OCI-LY1 (cell line): ENCODE measurements around the gene C11orf21.

Source experiments
- H2AFZ ChIP-seq: fragments of 200-600 bp; sonication (generic), shearing (Covaris generic); 2 replicates; pipeline ENCODE4 v1.6.0; 2014; ENCODE audit warnings: antibody characterized with exemption, mild to moderate bottlenecking, low read length
- H3F3A ChIP-seq: fragments of 200-600 bp; sonication (generic), shearing (Covaris generic); 2 replicates; pipeline ENCODE4 v1.6.0; 2014; ENCODE audit warnings: mild to moderate bottlenecking, antibody characterized with exemption, low read length, moderate library complexity; ENCODE audit not compliant: insufficient read depth
- H3K27ac ChIP-seq: fragments of 200-600 bp; sonication (generic); 2 replicates; pipeline ENCODE4 v1.5.1; 2014; ENCODE audit warnings: low read length, mixed run types, mild to moderate bottlenecking, low read depth; ENCODE audit not compliant: poor library complexity, severe bottlenecking
- H3K27me3 ChIP-seq: fragments of 200-600 bp; sonication (generic); 2 replicates; pipeline ENCODE4 v1.6.0; 2014; ENCODE audit warnings: antibody characterized with exemption, mild to moderate bottlenecking, low read length, moderate library complexity; ENCODE audit not compliant: insufficient read depth
- H3K36me3 ChIP-seq: fragments of 200-600 bp; sonication (generic); 2 replicates; pipeline ENCODE4 v1.6.1; 2014; ENCODE audit warnings: mild to moderate bottlenecking, antibody characterized with exemption, low read length, moderate library complexity, mixed read lengths; ENCODE audit not compliant: insufficient read depth
- H3K4me1 ChIP-seq: fragments of 200-600 bp; sonication (generic); 2 replicates; pipeline ENCODE4 v1.5.1; 2014; ENCODE audit warnings: mild to moderate bottlenecking, low read length, moderate library complexity; ENCODE audit not compliant: insufficient read depth, severe bottlenecking
- H3K4me2 ChIP-seq: fragments of 200-600 bp; sonication (generic), shearing (Covaris generic); 2 replicates; pipeline ENCODE4 v1.6.1; 2014; ENCODE audit warnings: low read length
- H3K4me3 ChIP-seq: fragments of 200-600 bp; sonication (generic); 2 replicates; pipeline ENCODE4 v1.5.1; 2014; ENCODE audit warnings: low read length, low read depth, mild to moderate bottlenecking, mixed read lengths; ENCODE audit not compliant: poor library complexity, severe bottlenecking
- H3K79me2 ChIP-seq: fragments of 200-600 bp; shearing (Covaris generic); 2 replicates; pipeline ENCODE4 v1.6.1; 2016; ENCODE audit warnings: mixed run types, low read length, mixed read lengths; ENCODE audit not compliant: insufficient read depth
- H3K9ac ChIP-seq: fragments of 200-600 bp; sonication (generic), shearing (Covaris generic); 2 replicates; pipeline ENCODE4 v1.6.1; 2014; ENCODE audit warnings: mild to moderate bottlenecking, low read length, mixed read lengths
- H3K9me2 ChIP-seq: fragments of 200-600 bp; sonication (generic), shearing (Covaris generic); 2 replicates; pipeline ENCODE4 v1.6.1; 2014; ENCODE audit warnings: low read depth, mild to moderate bottlenecking, low read length, mixed read lengths
- H3K9me3 ChIP-seq: fragments of 200-600 bp; shearing (Covaris generic); 2 replicates; pipeline ENCODE4 v1.6.1; 2014; ENCODE audit warnings: low read length, mixed read lengths
- H4K20me1 ChIP-seq: fragments of 200-600 bp; sonication (generic), shearing (Covaris generic); 2 replicates; pipeline ENCODE4 v1.6.0; 2016; ENCODE audit warnings: mild to moderate bottlenecking, low read length; ENCODE audit not compliant: insufficient read depth
- EZH2 ChIP-seq: fragments of 200-600 bp; sonication (generic), shearing (Covaris generic); IDR thresholded peaks from 2 replicates; pipeline ENCODE4 v1.8.0; 2017; ENCODE audit warnings: borderline replicate concordance, mixed run types, mild to moderate bottlenecking, antibody characterized with exemption, low read length, moderate library complexity, mixed read lengths
- TF ChIP-seq, protein P1 (sequence below): fragments of 200-600 bp; sonication (generic), shearing (Covaris generic); IDR thresholded peaks from 2 replicates; pipeline ENCODE4 v1.5.1; 2017; ENCODE audit warnings: mild to moderate bottlenecking, antibody characterized with exemption, low read length, moderate library complexity, mixed read lengths

The C11orf21 gene

GRCh38 chr11:2308713-2309112 is 7.0 kb upstream of the C11orf21 start:
- Histone ChIP-seq H3K36me3 (no peaks in the 10 kb centered on the region), H3K27ac (no peak overlapping the region), H3K27me3 (0 out of 2 replicates have a peak, but pooled peaks cover 3% of the 10 kb centered on the region), H3K9ac (no peak overlapping the region), H3F3A (no peaks in the 10 kb centered on the region), H3K9me2 (no peaks in the 10 kb centered on the region), H2AFZ (no peak overlapping the region), H3K4me2 (no peak overlapping the region), H3K4me1 (no peaks in the 10 kb centered on the region), H3K9me3 (no peaks in the 10 kb centered on the region), H4K20me1 (no peaks in the 10 kb centered on the region), H3K79me2 (no peaks in the 10 kb centered on the region), H3K4me3 (no peak overlapping the region)
- TF ChIP-seq EZH2 = no peak
- TF ChIP-seq, protein P1, sequence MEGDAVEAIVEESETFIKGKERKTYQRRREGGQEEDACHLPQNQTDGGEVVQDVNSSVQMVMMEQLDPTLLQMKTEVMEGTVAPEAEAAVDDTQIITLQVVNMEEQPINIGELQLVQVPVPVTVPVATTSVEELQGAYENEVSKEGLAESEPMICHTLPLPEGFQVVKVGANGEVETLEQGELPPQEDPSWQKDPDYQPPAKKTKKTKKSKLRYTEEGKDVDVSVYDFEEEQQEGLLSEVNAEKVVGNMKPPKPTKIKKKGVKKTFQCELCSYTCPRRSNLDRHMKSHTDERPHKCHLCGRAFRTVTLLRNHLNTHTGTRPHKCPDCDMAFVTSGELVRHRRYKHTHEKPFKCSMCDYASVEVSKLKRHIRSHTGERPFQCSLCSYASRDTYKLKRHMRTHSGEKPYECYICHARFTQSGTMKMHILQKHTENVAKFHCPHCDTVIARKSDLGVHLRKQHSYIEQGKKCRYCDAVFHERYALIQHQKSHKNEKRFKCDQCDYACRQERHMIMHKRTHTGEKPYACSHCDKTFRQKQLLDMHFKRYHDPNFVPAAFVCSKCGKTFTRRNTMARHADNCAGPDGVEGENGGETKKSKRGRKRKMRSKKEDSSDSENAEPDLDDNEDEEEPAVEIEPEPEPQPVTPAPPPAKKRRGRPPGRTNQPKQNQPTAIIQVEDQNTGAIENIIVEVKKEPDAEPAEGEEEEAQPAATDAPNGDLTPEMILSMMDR = no peak

DNA sequence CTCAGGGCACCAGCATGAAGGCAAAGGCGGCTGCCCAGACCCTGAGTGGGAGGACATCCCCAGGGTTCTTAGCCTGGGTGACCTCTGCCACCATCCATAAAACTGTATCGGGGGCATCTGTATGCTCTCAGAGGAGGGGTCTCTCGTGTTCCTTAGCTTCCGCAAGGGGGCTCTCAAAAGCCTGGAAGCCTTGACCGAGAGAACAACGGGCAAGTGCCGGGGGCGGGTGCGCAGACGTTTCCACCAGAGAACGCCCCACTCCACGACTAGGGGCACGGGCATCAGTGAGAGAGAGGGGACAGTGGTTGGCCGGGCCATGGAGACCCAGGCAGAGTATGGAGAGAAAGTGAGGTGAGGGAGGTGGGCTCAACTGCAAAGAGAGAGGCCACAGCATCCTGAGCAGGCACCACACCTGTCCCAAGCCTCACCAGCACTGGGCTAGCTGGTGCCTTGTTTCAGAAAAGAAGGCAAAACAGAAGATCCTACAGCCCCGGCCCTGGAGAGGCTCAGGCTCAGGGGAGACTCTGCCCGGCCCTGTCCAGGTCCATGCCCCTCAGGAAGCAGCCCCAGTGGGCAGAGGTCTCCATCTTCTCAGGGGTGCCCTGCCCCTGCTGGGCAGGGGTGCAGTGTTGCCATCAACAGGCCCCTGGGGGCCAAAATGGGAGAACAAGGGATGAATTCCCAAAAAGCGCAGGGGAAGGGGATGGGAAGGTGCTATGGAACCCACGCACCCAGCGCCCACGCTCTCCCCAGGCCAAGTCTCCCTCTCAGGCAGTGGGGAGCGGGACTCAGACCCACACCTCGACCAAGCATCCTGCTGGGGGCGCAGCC is 6.0 kb upstream of the C11orf21 start:
- no peak for TF ChIP-seq EZH2
- TF ChIP-seq, protein P1 = no peak
- Histone ChIP-seq H3K4me2 (no peak overlapping the region), H3K27ac (no peak overlapping the region), H3K27me3 (0 out of 2 replicates have a peak, but pooled peaks cover 3% of the 10 kb centered on the region), H4K20me1 (no peaks in the 10 kb centered on the region), H3K9ac (no peak overlapping the region), H2AFZ (no peak overlapping the region), H3K9me2 (no peaks in the 10 kb centered on the region), H3K4me3 (no peak overlapping the region), H3K79me2 (no peaks in the 10 kb centered on the region), H3K36me3 (no peaks in the 10 kb centered on the region), H3K9me3 (no peaks in the 10 kb centered on the region), H3F3A (no peaks in the 10 kb centered on the region), H3K4me1 (no peaks in the 10 kb centered on the region)

- Histone ChIP-seq H3K27ac (no peak overlapping the region), H4K20me1 (no peaks in the 10 kb centered on the region), H3K9me3 (no peaks in the 10 kb centered on the region), H3K36me3 (no peaks in the 10 kb centered on the region), H3K4me2 (no peak overlapping the region), H3K9ac (no peak overlapping the region), H3K9me2 (no peaks in the 10 kb centered on the region), H3K4me3 (no peak overlapping the region), H2AFZ (no peak overlapping the region), H3F3A (no peaks in the 10 kb centered on the region), H3K4me1 (no peaks in the 10 kb centered on the region), H3K27me3 (0 out of 2 replicates have a peak, but pooled peaks cover 3% of the 10 kb centered on the region), H3K79me2 (no peaks in the 10 kb centered on the region)
- TF ChIP-seq, protein P1 = no peak
- TF ChIP-seq EZH2 = no peak
Measured at GRCh38 chr11:2306877-2307500, 5.3 kb upstream of the C11orf21 start.
